H1 (cell line): Measurements from ENCODE around the gene COLEC11. TPM values are rescaled to one million over a fixed set of nuclear protein-coding genes. Genes with fewer than 3 reads are reported as not detected.
"Not testable (repeated sequence)": the region's sequence is repeated elsewhere in the genome, so short reads cannot be mapped to it uniquely, and the experiment has no call there.

Source experiments
- CTCF ChIA-PET: fragments of 300-600 bp; sonication (Branson Sonifier 250); formaldehyde crosslinking; loops from one replicate; lab custom pipeline; 2021; ENCODE audit not compliant: partially characterized antibody; lab: Charles Lee
- POLR2A ChIA-PET: fragments of 300-600 bp; sonication (Branson Sonifier 250); formaldehyde crosslinking; loops from one replicate; lab custom pipeline; 2021; ENCODE audit warnings: inconsistent platforms; ENCODE audit not compliant: partially characterized antibody; lab: Charles Lee
- DNase-seq, 2 experiments: peaks; one replicate each; pipeline versions ENCODE4 v3.0.0 to v3.0.0-alpha.2; 2010 to 2022; ENCODE audit warnings: low spot score in 2 of 2, low read depth in 1 of 2, mixed read lengths in 1 of 2
- FAIRE-seq: peaks from 2 replicates; lab custom pipeline; 2011; peaks lifted over from hg19 to GRCh38; lab: Jason Lieb, UNC
- H2AFZ ChIP-seq: 2 replicates; pipeline ENCODE4 v1.8.1; 2012; ENCODE audit warnings: low read length, inconsistent platforms
- H2AK5ac ChIP-seq: 2 replicates; pipeline ENCODE4 v1.6.1; 2013; ENCODE audit warnings: low read depth, low read length
- H2BK120ac ChIP-seq: replicated peaks from 2 replicates; pipeline ENCODE3; 2013; ENCODE audit warnings: low read depth, low read length, inconsistent platforms
- H2BK12ac ChIP-seq: 2 replicates; pipeline ENCODE4 v1.6.1; 2013; ENCODE audit warnings: low read depth, low read length
- H2BK15ac ChIP-seq: 2 replicates; pipeline ENCODE4 v1.6.1; 2013; ENCODE audit warnings: low read length
- H2BK20ac ChIP-seq: 2 replicates; pipeline ENCODE4 v1.6.1; 2013; ENCODE audit warnings: low read length
- H2BK5ac ChIP-seq: 2 replicates; pipeline ENCODE4 v1.6.1; 2013; ENCODE audit warnings: low read depth, low read length
- H3K14ac ChIP-seq: 2 replicates; pipeline ENCODE4 v1.6.1; 2013; ENCODE audit warnings: inconsistent platforms; ENCODE audit not compliant: insufficient read length
- H3K18ac ChIP-seq: 2 replicates; pipeline ENCODE4 v1.6.1; 2013; ENCODE audit warnings: low read length; ENCODE audit errors: extremely low read depth
- H3K23ac ChIP-seq: 2 replicates; pipeline ENCODE4 v1.6.1; 2013; ENCODE audit warnings: inconsistent platforms; ENCODE audit not compliant: insufficient read length
- H3K23me2 ChIP-seq: 2 replicates; pipeline ENCODE4 v1.6.1; 2013; ENCODE audit warnings: low read depth, low read length
- H3K27ac ChIP-seq: 2 replicates; pipeline ENCODE4 v1.6.1; 2011; ENCODE audit warnings: low read depth, low read length, inconsistent platforms
- H3K27me3 ChIP-seq, 4 experiments: replicated peaks in 1 of 4; 1 replicate in 1 of 4; 2 replicates in 3 of 4; pipeline versions ENCODE4 v1.6.1 to v1.8.1; 2011 to 2013; ENCODE audit warnings: low read length in 3 of 4, mild to moderate bottlenecking in 3 of 4, inconsistent platforms in 2 of 4, mixed read lengths in 2 of 4, moderate library complexity in 1 of 4; ENCODE audit not compliant: control insufficient read depth in 3 of 4, insufficient read depth in 3 of 4; ENCODE audit errors: extremely low read depth in 1 of 4
- H3K36me3 ChIP-seq, 4 experiments: 2 replicates each; pipeline versions ENCODE4 v1.6.1 to v1.8.1; 2011 to 2013; ENCODE audit warnings: mild to moderate bottlenecking in 4 of 4, low read length in 3 of 4, moderate library complexity in 2 of 4, control low read depth in 1 of 4, inconsistent platforms in 1 of 4; ENCODE audit not compliant: insufficient read depth in 4 of 4, control insufficient read depth in 2 of 4
- H3K4ac ChIP-seq: replicated peaks from 2 replicates; pipeline ENCODE3; 2013; ENCODE audit warnings: low read length, low read depth, mixed read lengths, inconsistent platforms; ENCODE audit not compliant: insufficient read length
- H3K4me1 ChIP-seq, 4 experiments: replicated peaks in 1 of 4; 1 replicate in 1 of 4; 2 replicates in 3 of 4; pipeline versions ENCODE4 v1.6.1 to v1.8.1; 2011 to 2013; ENCODE audit warnings: low read length in 3 of 4, inconsistent platforms in 2 of 4, mixed read lengths in 1 of 4; ENCODE audit not compliant: insufficient read depth in 4 of 4, control insufficient read depth in 3 of 4
- H3K4me2 ChIP-seq, 2 experiments: 2 replicates each; pipeline versions ENCODE4 v1.6.1 to v1.8.1; 2011 to 2013; ENCODE audit warnings: low read depth in 2 of 2, low read length in 2 of 2, control low read depth in 1 of 2, inconsistent platforms in 1 of 2, mild to moderate bottlenecking in 1 of 2; ENCODE audit not compliant: insufficient read depth in 1 of 2
- H3K4me3 ChIP-seq, 4 experiments: fragments of 200-600, 300-600 bp in 1 of 4; sonication (generic), shearing (Covaris generic), sonication (Bioruptor Twin) in 1 of 4; 2 replicates each; pipeline versions ENCODE4 v1.5.1 to v1.8.1; 2011 to 2016; ENCODE audit warnings: low read length in 4 of 4, low read depth in 3 of 4, control low read depth in 2 of 4, inconsistent platforms in 2 of 4, mild to moderate bottlenecking in 2 of 4, mixed read lengths in 1 of 4, moderate library complexity in 1 of 4; ENCODE audit not compliant: insufficient read depth in 2 of 4; ENCODE audit errors: extremely low read depth in 1 of 4
- H3K56ac ChIP-seq: replicated peaks from 2 replicates; pipeline ENCODE3; 2013; ENCODE audit warnings: low read depth, mild to moderate bottlenecking, mixed read lengths, low read length, inconsistent platforms; ENCODE audit not compliant: insufficient read length
- H3K79me1 ChIP-seq: 2 replicates; pipeline ENCODE4 v1.6.1; 2013; ENCODE audit warnings: low read depth, low read length, control low read depth
- H3K79me2 ChIP-seq, 2 experiments: 2 replicates each; pipeline versions ENCODE4 v1.6.1 to v1.8.1; 2012 to 2013; ENCODE audit warnings: low read length in 2 of 2, mild to moderate bottlenecking in 2 of 2, inconsistent platforms in 1 of 2; ENCODE audit not compliant: insufficient read depth in 2 of 2, control insufficient read depth in 1 of 2
- H3K9ac ChIP-seq, 4 experiments: replicated peaks in 1 of 4; 1 replicate in 1 of 4; 2 replicates in 3 of 4; pipeline versions ENCODE4 v1.6.1 to v1.8.1; 2011 to 2013; ENCODE audit warnings: low read depth in 3 of 4, low read length in 3 of 4, control low read depth in 2 of 4, mild to moderate bottlenecking in 2 of 4, moderate library complexity in 2 of 4, inconsistent platforms in 1 of 4; ENCODE audit errors: extremely low read depth in 1 of 4
- H3K9me3 ChIP-seq, 2 experiments: 2 replicates each; pipeline versions ENCODE4 v1.6.1 to v1.8.1; 2012 to 2013; ENCODE audit warnings: mild to moderate bottlenecking in 2 of 2, moderate library complexity in 2 of 2, control low read depth in 1 of 2, inconsistent platforms in 1 of 2, low read depth in 1 of 2, low read length in 1 of 2, mixed read lengths in 1 of 2; ENCODE audit not compliant: insufficient read depth in 2 of 2
- H4K20me1 ChIP-seq, 2 experiments: replicated peaks in 1 of 2; 2 replicates each; pipeline versions ENCODE3 to v1.8.1; 2011 to 2013; ENCODE audit warnings: inconsistent platforms in 2 of 2, low read length in 2 of 2, mild to moderate bottlenecking in 1 of 2; ENCODE audit not compliant: insufficient read depth in 2 of 2, control insufficient read depth in 1 of 2
- H4K5ac ChIP-seq: 2 replicates; pipeline ENCODE4 v1.6.1; 2013; ENCODE audit warnings: low read length, low read depth, mixed read lengths, inconsistent platforms; ENCODE audit not compliant: insufficient read length
- H4K8ac ChIP-seq: 2 replicates; pipeline ENCODE4 v1.8.0; 2013; ENCODE audit warnings: mild to moderate bottlenecking, moderate library complexity, low read length, inconsistent platforms; ENCODE audit not compliant: insufficient read depth; ENCODE audit errors: extremely low read depth
- H4K91ac ChIP-seq: replicated peaks from 2 replicates; pipeline ENCODE3; 2013; ENCODE audit warnings: low read length, mixed read lengths, inconsistent platforms; ENCODE audit not compliant: insufficient read length
- WGBS, 2 experiments: shearing (Covaris generic) in 1 of 2; methylation state at CpG; one replicate each; pipeline versions ENCODE4 v1.1.6 to v1.1.7; 2013 to 2015; ENCODE audit warnings: low lambda C conversion rate in 2 of 2, mixed read lengths in 2 of 2, inconsistent platforms in 1 of 2, low coverage in 1 of 2, missing lambda C conversion rate in 1 of 2; ENCODE audit not compliant: insufficient replicate concordance in 2 of 2, insufficient coverage in 1 of 2, insufficient read length in 1 of 2; ENCODE audit errors: extremely low coverage in 1 of 2, missing lambda C conversion rate in 1 of 2; 5-methylcytosine and 5-hydroxymethylcytosine counted together
- polyA plus RNA-seq, 7 experiments: library from polyadenylated mRNA; depleted of rRNA in 3 of 7; stranded (reverse) in 5 of 7; unstranded in 2 of 7; fragments of >200 nt in 5 of 7; fragments of 200-250 nt in 2 of 7; gene quantifications; 1 replicate in 5 of 7; 2 replicates in 1 of 7; 4 replicates in 1 of 7; pipeline versions ENCODE4 v1.2.1 to v1.2.3, GENCODE V29; 2011 to 2013; ENCODE audit warnings: missing spikeins in 2 of 7, mixed read lengths in 2 of 7
- total RNA-seq: library from RNA; stranded (reverse); fragmentation: NEBNext Ultra II Directional; extraction: Animal tissue kit (Norgen Biotek cat#: 25700); gene quantifications from 2 replicates; pipeline ENCODE4 v1.2.1, GENCODE V29; 2021

Gene COLEC11
- total and polyA plus RNA-seq, 2 of the 8 experiments (the other 6 are each of a cell fraction or from before 2014, with no cell fraction given) = 0.47 to 0.80 TPM

DNA sequence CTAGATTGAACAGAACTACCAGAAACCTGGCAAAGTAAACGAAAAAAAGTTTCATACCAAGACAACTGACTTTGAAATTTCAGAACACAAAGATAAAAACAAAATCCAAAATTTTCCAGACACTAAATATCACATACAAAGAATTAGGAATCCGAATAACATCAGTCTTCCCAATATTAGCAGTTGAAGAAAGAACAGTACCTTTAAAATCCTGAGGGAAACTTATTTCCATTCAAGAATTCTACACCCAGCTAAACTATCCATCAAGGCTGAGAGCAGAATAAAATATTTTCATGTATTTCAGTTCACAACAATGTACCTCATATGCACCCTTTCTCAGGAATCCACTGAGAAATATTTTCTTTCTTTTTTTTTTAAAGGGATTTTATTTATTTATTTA is 19.8 kb downstream of the COLEC11 start:
- H3K18ac ChIP-seq, H3K4me1 ChIP-seq, H3K4ac ChIP-seq, H3K79me2 ChIP-seq, H4K20me1 ChIP-seq, H3K9ac ChIP-seq, H4K91ac ChIP-seq, POLR2A ChIA-PET, H3K4me3 ChIP-seq, H2BK120ac ChIP-seq, H2BK12ac ChIP-seq, H2AFZ ChIP-seq, H4K8ac ChIP-seq, H2BK20ac ChIP-seq, H3K23me2 ChIP-seq, DNase-seq, H2AK5ac ChIP-seq, CTCF ChIA-PET, H3K36me3 ChIP-seq, H2BK15ac ChIP-seq, H2BK5ac ChIP-seq, H3K14ac ChIP-seq, H3K56ac ChIP-seq, H3K4me2 ChIP-seq, H3K27ac ChIP-seq, H4K5ac ChIP-seq, H3K27me3 ChIP-seq, H3K23ac ChIP-seq, H3K79me1 ChIP-seq: not testable (repeated sequence)
- H3K9me3 ChIP-seq = peaks cover 5 to 18% of the 10 kb centered on the region in 2 experiments; a peak in 2 of 4 replicates
- peak; percentile 83 for FAIRE-seq
- WGBS, 2 experiments = 83% methylated on average over 2 of the region's 2 CpGs; no CpG with 5 or more reads in 1 of the 2 experiments

DNA sequence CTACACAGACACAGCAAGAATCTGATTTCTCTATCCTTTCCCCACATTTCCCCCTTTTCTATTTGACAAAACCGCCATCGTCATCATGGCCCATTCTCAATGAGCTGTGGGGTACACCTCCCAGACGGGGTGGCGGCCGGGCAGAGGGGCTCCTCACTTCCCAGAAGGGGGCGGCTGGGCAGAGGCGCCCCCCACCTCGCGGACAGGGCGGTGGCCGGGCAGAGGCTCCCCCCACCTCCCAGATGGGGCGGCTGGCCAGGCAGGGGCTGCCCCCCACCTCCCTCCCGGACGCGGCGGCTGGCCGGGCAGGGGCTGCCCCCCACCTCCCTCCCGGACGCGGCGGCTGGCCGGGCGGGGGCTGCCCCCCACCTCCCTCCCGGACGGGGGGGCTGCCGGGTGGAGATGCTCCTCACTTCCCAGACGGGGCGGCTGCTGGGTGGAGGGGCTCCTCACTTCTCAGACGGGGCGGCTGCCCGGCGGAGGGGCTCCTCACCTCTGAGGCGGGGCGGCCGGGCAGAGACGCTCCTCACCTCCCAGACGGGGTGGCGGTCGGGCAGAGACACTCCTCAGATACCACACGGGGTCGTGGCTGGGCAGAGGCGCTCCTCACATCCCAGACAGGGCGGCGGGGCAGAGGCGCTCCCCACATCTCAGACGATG is 20.8 kb downstream of the COLEC11 start:
- FAIRE-seq, H3K36me3 ChIP-seq, H3K14ac ChIP-seq, H3K4me3 ChIP-seq, H3K23me2 ChIP-seq, H4K5ac ChIP-seq, H2BK120ac ChIP-seq, H2BK15ac ChIP-seq, H3K27ac ChIP-seq, H3K23ac ChIP-seq, H2AK5ac ChIP-seq, H2BK5ac ChIP-seq, H2BK12ac ChIP-seq, POLR2A ChIA-PET, H3K4ac ChIP-seq, H3K4me1 ChIP-seq, H4K8ac ChIP-seq, DNase-seq, H3K56ac ChIP-seq, H4K91ac ChIP-seq, H3K27me3 ChIP-seq, H3K79me1 ChIP-seq, H2AFZ ChIP-seq, H3K18ac ChIP-seq, H4K20me1 ChIP-seq, H2BK20ac ChIP-seq, H3K9ac ChIP-seq, CTCF ChIA-PET, H3K4me2 ChIP-seq, H3K79me2 ChIP-seq: not testable (repeated sequence)
- WGBS, 2 experiments = 100% methylated on average over 1 of the region's 46 CpGs; no CpG with 5 or more reads in 1 of the 2 experiments
- H3K9me3 ChIP-seq = peaks cover 5 to 18% of the 10 kb centered on the region in 2 experiments; a peak in 2 of 4 replicates
